GM21825 (cell line): ENCODE measurements around the gene CNNM1.

ENCODE experiments used
- ATAC-seq: cut with Tn5 transposase; IDR thresholded peaks from one replicate; pipeline ENCODE4 v1.9.1; 2021; ENCODE audit warnings: mild to moderate bottlenecking, moderate library complexity; ENCODE audit not compliant: unreplicated experiment

The CNNM1 gene

GRCh38 chr10:99369551-99369950 lies 40.4 kb downstream of the CNNM1 start:
- no peak for ATAC-seq

GRCh38 chr10:99370993-99371392 lies 41.8 kb downstream of the CNNM1 start:
- ATAC-seq: peak; percentile 85

GRCh38 chr10:99372546-99373271 lies 43.6 kb downstream of the CNNM1 start:
- no peak for ATAC-seq

GRCh38 chr10:99374526-99374925 lies 45.4 kb downstream of the CNNM1 start:
- ATAC-seq: no peak

GRCh38 chr10:99374972-99375371 lies 45.8 kb downstream of the CNNM1 start:
- no peak for ATAC-seq

- no peak for ATAC-seq
These were observed 46.3 kb downstream of the CNNM1 start for GRCh38 chr10:99375426-99375825.

GRCh38 chr10:99382176-99382575 lies 53.0 kb downstream of the CNNM1 start:
- ATAC-seq: no peak

GRCh38 chr10:99387071-99387470 lies 57.9 kb downstream of the CNNM1 start:
- ATAC-seq: no peak

- ATAC-seq: no peak
These were observed 58.4 kb downstream of the CNNM1 start for GRCh38 chr10:99387541-99387940.

- ATAC-seq: no peak
These were observed 60.7 kb downstream of the CNNM1 start for GRCh38 chr10:99389729-99390480.

- ATAC-seq: no peak
These were observed 62.2 kb downstream of the CNNM1 start for GRCh38 chr10:99391346-99391745.

- ATAC-seq: no peak
These were observed 63.9 kb downstream of the CNNM1 start for GRCh38 chr10:99393036-99393435.

- no peak for ATAC-seq
These were observed 64.5 kb downstream of the CNNM1 start for GRCh38 chr10:99393683-99394082.

- no peak for ATAC-seq
These were observed 65.1 kb downstream of the CNNM1 start for GRCh38 chr10:99394256-99394655.

- no peak for ATAC-seq
These were observed 65.7 kb downstream of the CNNM1 start for GRCh38 chr10:99394761-99395386.

- ATAC-seq: no peak
These were observed 66.7 kb downstream of the CNNM1 start for GRCh38 chr10:99395750-99396445.

GRCh38 chr10:99396471-99396870 lies 67.3 kb downstream of the CNNM1 start:
- no peak for ATAC-seq

- no peak for ATAC-seq
These were observed 70.5 kb downstream of the CNNM1 start for GRCh38 chr10:99399664-99400063.

GRCh38 chr10:99403674-99404073 lies 74.5 kb downstream of the CNNM1 start:
- no peak for ATAC-seq

- ATAC-seq: no peak
These were observed 77.0 kb downstream of the CNNM1 start for GRCh38 chr10:99406149-99406548.

GRCh38 chr10:99410146-99410545 lies 81.0 kb downstream of the CNNM1 start:
- ATAC-seq: no peak
